UCSD-AML1 (cell line): ENCODE results near the gene ABCA7.

ENCODE experiments used
- DNase-seq: peaks from one replicate; lab custom pipeline; 2025; ENCODE audit not compliant: unreplicated experiment; lab: John Stamatoyannopoulos, UW

Gene ABCA7

DNA sequence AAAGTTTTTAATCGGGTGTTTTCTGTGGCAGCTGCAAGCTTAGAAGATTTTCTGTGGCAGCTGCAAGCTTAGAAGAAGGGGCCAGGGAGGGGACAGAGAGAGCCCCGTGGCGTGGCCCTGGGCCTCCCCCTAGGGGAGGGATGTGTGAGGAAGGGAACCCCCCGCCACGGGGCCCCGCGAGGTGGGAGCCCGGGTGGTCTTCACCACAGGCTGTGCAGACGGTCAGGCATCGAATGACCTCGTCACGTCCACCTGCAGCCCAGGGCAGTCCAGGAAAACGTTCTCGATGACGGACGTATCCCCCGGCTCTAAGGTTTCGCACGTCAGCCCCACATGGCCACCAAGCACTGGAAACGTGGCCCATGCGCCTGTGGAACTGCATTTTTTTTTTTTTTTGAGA is 46.7 kb downstream of the ABCA7 start:
- no peak for DNase-seq

DNA sequence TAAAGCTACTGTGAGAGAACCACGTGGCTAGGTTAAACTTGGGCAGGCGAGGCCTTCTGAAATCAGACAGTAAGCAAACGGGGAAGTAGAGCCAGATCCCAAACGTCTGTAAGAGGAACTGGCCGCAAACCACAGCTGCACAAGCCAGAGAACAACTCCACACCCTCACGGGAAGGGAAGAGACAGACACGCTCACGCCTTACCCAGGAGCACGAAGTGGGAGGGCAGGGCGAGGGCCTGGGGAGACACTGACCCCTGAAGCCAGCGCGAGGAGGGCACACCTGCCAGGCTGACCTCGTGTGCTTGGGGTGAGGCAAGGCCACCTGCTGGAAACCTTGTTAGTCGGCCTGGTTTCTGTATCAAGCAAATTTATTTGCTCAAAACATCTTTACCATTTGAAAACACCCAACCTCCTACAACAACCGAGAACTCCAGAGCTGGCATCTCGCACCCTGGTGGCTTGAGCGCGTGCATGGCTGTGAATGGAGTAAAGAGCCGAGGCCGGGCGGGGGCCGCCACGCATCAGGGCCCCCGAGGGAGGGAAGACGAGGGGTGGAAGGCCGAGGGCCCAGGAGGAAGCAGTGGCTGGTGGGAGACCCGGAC is 48.0 kb downstream of the ABCA7 start:
- DNase-seq = peak; percentile 82

DNA sequence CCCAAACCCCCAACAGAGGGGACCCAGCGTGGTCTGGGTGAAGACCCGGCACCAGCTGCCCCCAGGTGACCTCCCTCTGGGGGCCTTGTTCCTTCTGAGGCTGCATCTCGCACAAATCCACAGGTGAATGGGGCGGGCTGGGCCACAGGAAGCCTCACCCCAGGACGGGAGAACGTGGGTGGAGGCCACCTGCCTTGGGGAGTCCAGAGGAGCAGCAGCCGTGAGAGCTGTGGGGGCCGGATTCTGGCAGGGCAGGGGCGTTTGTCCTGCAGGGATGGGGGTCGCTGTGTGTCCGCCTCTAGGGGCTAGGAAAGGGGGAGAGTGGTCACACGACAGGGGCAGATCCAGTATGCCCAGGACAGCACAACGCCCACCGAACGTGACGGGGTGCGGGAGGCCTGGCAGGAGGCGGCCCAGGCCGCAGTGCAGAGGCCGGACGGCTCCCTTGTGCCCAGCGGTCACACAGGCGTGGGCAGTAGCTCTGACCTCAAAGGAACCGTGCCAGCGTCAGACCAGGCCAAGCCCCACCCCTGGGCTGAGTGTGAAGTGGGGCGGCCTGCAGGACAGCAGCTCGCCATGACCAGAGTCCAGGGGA is 48.6 kb downstream of the ABCA7 start:
- DNase-seq = no peak

DNA sequence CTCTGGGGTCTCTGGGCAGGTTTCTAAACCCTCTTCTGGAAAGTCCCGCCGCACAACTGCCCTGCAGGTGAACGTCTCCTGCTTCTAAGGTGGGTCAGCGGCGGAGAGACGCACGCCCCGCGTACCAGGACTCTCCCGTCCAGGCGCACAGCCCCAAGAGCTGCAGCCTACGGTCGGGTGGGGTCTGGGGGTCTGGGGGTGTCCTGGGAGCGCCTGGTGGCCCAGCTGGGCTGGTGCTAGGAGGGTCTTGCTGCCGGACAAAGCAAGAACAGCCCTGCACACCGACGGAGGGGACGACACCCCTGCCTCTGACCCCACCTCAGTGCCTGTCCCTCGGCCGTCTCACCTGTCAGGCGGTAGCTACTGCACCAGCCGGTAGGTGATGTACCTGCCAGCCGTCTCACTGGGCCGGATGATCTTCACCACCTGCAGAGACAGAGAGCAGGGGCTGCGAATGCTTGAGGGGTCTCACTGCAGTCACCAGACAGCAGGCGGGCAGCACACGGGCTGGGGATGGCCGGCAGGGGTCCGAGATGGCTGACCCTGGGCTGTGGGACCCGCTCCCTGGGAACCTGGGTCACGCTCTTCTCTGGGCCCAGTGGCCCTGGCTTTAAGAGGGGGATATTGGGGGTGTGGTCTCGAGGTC is 49.3 kb downstream of the ABCA7 start:
- DNase-seq = no peak

DNA sequence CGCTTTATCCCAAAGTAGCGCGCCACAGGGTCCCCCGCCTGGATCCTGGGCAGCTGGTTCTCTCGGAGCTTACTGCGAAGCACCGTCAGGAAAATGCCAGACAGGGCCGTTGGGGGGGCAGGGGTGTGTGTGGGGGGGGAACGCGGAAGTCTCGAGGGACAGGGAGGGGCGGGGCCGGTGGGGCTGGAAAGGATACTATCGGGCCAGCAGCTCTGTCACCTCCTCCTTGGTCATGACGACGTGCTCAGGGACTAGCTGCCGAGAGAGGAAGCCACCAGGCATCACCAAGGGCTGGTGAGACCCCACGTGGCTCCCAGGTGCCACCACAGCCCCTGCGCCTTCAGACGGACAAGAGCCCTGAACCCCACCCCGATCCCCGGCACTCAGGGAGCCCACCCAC is 50.0 kb downstream of the ABCA7 start:
- no peak for DNase-seq

DNA sequence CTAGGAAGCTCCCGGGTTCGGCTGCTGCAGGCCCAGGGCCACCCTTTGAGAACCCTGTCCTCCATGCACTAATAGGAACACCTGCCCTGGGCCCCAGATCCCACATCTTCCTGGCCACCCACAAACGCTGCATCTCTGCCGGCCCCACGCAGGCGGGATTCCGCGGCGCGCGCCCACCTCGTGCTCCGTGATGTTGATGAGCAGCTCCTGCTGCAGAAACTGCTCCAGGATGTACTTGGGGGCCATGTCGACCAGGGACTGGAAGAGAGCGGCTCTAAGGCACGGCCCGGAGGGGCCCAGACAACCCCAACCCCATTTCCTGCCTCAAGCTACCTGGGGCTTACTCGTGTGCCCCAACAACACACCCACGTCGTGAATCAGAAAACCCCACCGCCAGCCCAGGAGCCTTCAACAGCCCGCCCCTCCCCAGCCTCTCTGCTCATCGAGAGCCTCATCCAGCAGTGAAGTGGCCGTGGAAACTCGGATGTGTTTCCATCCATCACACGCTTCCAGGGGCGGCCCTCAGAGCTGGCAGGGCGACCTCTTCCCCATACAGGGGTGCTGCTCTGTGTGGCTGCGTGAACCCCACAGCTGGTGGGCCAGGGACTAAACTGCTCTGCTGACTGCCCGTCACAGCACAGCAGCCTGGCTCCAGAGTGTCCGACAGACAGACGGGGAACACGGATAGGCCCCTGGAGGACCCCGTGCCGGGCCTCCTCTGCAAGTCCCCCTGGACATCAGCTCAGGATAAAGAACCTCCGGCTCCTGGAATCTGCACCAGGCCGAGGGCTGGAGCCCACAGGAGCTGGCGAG is 51.0 kb downstream of the ABCA7 start:
- DNase-seq = no peak

DNA sequence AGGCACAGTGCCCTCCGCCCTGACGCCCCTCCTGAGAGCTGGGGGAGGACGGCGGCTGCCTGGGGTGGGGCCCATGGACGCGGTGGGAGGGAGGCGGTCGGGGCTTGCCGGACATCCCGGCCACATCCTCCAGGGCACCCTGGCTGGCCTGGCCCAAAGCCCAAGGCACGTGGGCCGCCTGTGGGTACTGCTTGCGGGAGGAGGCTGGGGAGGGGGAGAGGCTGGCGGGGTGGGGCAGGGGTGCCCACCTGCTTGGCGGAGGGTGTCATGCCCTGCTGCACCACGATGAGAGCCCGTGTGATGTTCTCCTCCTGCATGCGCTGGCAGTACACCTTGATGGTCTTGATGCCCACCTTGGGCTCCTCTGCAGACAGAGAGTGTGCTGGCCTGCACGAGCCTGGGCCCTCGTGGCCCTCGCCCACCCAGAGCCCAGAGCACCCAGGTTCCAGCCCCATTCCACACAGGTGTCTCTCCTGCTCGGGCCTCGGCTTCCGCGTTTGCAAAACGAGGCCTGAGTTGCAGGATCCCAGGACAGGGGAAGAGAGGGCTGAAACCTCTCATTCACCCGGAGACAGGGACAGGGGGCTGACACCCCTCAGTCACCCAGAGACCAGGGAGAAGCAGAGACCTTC is 51.8 kb downstream of the ABCA7 start:
- DNase-seq = no peak

DNA sequence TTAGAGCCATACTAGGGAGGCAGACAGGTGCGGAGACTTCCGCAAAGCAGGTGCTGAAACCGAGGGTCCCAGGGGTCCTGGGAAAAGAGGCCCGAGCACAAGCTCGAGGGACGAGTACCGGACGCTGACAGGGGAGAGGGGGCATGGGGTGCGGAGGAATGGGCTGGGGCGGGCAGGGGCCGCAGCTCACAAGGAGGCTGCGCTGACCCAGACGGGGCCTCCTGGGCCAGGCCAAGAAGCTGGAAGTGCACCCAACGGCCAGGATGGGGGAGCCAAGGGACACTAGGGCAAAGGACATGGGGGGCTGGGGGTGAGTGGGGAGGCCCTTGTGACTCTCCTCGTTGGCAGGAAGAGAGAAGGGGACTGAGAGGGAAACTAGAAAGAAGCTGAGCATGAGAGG is 53.4 kb downstream of the ABCA7 start:
- DNase-seq = no peak

DNA sequence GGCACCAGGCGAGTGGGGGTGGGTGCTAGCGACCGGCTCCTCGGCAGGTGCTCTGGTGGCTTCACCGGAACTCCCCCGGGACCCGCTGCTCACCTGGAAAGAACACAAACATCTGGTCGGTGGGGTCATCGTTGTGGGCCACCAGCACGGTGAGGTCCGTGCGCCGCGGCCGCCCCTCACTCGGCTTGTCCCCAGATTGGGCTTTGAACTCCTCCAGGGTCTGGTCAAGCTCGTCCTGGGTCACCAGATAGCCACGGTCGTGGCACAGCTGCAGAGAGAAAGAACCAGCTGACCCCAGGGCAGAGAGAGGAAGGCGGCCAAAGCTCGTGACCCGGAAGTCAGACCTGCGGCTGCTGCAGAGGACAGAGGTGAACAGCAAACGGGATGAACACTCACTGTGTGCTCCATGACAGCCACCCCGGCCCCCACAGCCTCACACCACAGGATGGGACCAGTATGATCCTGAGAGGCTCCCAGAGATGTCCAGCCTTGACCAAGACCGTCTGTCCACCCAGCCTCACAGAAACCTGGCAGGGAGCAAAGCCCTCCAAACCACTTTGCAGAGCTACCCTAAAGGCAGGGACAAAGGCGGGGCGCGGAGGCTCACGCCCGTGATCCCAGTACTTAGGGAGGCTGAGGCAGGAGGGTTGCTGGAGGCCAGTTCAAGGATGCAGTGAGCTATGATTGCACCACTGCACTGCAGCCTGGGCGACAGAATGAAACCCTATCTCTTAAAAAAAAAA is 54.1 kb downstream of the ABCA7 start:
- no peak for DNase-seq

DNA sequence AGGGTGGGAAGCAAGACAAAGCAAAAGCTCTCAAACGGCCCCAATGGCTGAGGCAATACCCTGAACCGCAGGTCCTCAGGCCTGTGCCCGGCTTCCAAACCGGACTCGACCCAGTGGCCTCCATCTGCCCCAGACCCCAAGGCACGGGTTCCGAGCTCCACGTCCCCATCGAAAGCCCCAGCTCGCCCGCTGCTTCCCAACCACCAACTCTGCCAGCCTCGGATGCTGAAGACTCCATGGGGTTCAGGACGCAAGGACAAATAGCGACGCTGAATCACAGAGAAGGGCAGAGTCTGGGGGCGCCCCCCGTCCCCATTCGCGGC is 54.7 kb downstream of the ABCA7 start:
- no peak for DNase-seq

DNA sequence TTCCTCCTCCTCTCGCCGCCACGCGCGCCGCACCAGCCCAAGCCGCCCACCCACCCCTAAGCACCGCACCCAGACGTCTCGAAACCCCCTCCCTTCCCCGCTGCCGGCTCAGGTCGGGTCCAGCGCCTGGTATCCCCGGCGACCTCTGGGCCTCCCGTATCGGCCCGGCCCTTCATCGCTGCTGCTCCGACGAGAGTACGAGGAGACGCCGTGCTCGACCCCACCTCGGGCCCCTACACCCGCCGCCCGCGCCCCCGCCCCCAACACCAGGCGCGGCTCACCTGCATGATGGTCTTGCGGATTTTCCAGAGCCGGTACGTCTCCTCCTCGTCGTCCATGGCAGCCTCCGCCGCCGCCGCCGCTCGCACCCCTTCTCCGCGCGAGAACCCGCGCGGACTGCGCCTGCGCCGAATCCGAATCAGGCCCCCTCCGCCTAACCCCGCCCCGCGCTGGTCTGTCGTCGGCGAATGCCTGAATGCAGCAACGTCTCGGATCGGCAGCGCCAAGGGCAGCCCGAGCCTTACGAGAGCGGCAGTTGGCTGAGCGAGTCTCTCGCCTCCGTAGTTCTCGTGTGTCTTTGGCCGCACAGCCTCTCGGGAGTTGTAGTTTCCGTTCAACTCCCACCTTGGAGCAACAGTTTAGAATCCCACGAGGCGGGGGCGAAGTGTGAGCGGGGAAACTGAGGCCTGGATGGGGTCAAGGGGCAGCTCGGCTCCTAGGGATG is 55.2 kb downstream of the ABCA7 start, which contains the start of gene POLR2E:
Gene POLR2E, minus strand, starts transcription at position 398 of the 724 bp plus-strand sequence. Its CDS starts 60 bp downstream, at position 338.
- DNase-seq = peak; percentile 97

DNA sequence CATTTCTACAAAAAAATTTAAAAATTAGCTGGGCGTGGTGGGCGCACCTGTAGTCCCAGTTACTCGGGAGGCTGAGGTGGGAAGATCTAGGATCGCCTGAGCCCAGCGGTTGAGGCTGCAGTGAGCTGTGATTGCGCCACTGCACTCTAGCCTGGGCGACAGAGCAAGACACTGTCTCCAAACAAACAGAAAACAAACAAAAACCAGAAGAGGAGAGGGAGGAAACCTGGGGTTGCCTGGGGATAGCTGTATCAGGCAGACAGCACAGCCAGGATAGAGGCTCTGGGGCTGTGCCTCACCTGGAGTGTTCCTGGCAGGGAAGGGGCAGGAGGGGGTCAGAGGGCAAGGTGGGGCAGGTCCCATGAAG is 57.9 kb downstream of the ABCA7 start:
- DNase-seq = no peak

DNA sequence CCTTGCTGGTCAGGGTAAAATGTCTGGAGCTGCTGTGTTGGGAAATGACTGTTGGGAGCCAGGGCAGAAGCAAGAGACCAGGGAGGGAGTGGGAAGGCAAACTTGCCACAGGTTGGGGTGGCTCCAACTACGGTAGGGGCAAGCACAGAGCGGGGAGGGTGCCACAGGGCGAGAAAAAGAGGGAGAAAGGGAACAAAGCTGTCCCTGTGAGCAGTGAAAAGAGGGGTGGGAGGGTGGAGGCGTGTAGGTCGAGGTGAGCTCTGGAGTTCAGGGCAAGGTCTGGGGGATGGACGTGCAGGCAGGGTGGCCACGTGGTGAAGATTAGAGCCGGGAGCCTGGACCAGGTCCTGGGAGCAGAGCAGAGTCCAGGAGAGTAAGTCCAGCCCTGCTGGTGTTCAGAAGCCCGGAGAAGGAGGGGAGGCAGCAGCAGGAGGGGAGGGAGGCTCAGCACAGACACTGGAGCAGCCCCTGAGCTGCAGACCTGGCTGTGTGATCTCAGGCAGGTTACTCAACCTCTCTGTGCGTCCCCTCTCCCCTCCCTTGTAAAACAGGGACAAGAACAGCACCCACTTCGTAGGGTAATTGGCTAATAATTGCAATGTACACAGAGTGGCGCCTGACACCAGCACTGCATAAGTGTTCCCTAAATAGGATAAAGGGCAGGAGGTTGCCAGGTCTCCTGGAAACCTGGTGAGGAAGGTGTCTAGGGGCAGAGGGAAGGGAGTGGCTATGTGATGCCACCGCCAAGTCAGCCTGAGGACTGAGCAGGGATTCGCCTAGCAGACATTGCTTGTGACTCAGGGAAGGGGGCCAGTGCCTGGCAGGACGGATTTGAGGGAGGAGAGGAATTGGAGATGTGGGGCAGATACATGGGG is 58.5 kb downstream of the ABCA7 start:
- DNase-seq = no peak

DNA sequence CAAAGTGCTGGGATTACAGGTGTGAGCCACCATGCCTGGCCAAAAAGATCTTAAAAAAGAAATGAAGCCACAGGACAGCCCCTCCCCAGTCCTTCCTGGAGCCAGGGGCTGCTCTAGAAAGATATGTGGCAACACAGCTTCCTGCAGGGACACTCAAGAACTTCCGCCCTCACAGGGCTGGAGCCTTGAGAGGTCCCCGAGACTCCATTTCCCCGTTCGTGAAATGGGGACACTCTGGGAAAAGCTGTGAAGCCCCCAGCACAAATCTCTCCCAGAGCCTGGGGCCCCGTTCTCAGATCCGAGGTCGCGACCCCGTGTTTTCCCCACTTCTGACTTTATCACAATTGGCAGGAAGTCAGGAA is 61.4 kb downstream of the ABCA7 start:
- peak; percentile 81 for DNase-seq

DNA sequence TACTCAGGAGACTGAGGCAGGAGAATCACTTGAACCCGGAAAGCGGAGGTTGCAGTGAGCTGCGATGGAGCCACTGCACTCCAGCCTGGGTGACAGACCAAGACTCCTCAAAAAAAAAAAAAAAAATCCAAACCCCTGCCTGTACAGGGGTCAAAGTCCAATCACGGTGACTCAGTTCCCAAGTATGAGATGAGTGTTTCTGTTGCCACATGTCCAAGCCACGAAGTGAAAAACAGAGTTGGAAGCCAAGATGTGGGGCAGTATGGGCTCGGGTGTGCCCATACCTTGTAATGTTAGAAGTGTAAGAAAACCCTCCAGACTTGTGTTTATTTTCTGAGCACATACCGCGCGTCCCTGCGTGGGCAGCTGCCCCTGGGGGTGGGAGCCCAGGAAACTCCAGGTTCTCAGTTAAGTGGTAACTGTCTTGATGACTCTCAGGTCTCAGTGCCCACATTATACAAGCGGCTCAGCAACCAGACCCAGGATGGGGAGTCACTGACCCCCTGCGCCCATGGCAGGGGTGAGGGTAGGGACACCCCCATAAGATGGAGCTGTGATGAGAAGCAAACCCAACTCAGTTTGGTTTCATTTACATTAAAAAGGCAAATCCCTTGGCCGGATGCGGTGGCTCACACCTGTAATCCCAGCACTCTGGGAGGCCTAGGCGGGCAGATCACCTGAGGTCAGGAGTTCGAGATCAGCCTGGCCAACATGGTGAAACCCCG is 62.7 kb downstream of the ABCA7 start:
- no peak for DNase-seq

DNA sequence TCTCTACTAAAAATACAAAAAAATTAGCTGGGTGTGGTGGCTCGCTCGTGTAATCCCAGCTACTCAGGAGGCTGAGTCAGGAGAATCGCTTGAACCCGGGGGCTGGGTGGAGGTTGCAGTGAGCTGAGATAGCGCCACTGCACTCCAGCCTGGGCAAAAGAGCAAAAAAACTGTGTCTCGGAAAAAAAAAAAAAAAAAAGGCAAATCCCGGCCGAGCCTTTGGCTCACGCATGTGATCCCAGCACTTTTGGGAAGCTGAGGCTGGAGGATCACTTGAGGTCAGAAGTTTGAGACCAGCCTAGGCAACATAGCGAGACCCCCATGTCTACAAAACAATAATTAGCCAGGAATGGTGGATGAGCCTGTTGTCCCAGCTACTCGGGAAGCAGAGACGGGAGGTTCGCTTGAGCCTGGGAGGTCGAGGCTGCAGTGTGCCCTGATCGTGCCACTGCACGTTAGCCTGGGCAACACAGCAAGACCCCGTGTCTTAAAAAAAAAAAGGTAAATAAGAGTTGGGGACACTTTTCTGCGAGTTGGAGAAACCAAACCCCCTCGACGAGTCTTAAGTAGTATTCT is 63.3 kb downstream of the ABCA7 start:
- DNase-seq = no peak

DNA sequence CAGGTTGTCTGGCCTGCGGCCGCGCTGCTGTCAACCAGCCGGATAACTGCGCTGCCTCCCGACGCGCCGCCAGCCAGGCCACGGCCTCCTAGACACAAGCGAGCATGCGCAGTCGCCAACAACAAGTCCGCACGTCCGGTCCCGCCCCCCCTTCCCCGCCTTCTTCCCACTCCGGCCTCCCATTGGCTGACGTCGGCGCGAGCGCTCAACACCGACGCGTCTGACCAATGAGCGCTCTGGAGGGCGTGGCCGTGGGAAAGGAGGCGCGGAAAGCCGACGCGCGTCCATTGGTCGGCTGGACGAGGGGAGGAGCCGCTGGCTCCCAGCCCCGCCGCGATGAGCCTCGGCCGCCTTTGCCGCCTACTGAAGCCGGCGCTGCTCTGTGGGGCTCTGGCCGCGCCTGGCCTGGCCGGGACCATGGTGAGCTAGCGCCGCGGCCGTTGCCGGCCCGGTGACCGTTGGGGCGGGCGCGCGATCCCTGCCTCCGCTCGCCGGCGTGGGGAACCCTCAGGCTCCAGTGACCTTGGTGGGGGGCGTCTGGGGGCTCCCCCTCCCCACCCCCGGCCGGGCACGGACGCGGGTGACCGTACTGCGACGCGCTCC is 63.9 kb downstream of the ABCA7 start, which contains the start of gene GPX4:
Gene GPX4, plus strand, starts transcription at position 287 of the 603 bp plus-strand sequence. Its CDS starts 50 bp downstream, at position 337.
- DNase-seq = peak; percentile 100
